Fibroblast of lung (primary cell): ENCODE measurements around the gene SOX2. TPM values are rescaled to one million over a fixed set of nuclear protein-coding genes. Genes with fewer than 3 reads are reported as not detected.

Source experiments
- DNase-seq, 2 donors: peaks; one replicate each; pipeline versions ENCODE4 v3.0.0 to v3.0.0-alpha.2; 2010; ENCODE audit warnings: low read depth in 2 of 2
- H2AFZ ChIP-seq: 2 replicates; pipeline ENCODE4 v1.5.1; 2012; ENCODE audit warnings: low read length, control low read depth, inconsistent platforms
- H3K27ac ChIP-seq: 2 replicates; pipeline ENCODE4 v1.5.1; 2011; ENCODE audit warnings: low read length, control low read depth; ENCODE audit not compliant: insufficient read depth
- H3K27me3 ChIP-seq: 2 replicates; pipeline ENCODE4 v1.5.1; 2011; ENCODE audit warnings: mild to moderate bottlenecking, low read length; ENCODE audit not compliant: control insufficient read depth, insufficient read depth
- H3K36me3 ChIP-seq: 2 replicates; pipeline ENCODE4 v1.5.1; 2011; ENCODE audit warnings: low read length; ENCODE audit not compliant: control insufficient read depth, insufficient read depth
- H3K4me1 ChIP-seq: 2 replicates; pipeline ENCODE4 v1.5.1; 2011; ENCODE audit warnings: low read length; ENCODE audit not compliant: control insufficient read depth, insufficient read depth; ENCODE audit errors: extremely low read depth
- H3K4me2 ChIP-seq: 2 replicates; pipeline ENCODE4 v1.5.1; 2011; ENCODE audit warnings: low read length, control low read depth; ENCODE audit not compliant: insufficient read depth; ENCODE audit errors: extremely low read depth
- H3K4me3 ChIP-seq, 4 experiments: fragments of 200-600 bp in 1 of 4; sonication (generic) in 1 of 4; replicated peaks in 1 of 4; 2 replicates each; pipeline ENCODE4 v1.5.1; 2011 to 2016; ENCODE audit warnings: low read length in 4 of 4, low read depth in 3 of 4, mild to moderate bottlenecking in 3 of 4, control low read depth in 2 of 4, inconsistent platforms in 1 of 4, mixed read lengths in 1 of 4; ENCODE audit not compliant: insufficient read depth in 1 of 4; ENCODE audit errors: control extremely low read depth in 1 of 4
- H3K79me2 ChIP-seq: 2 replicates; pipeline ENCODE4 v1.5.1; 2012; ENCODE audit warnings: mild to moderate bottlenecking, low read length, inconsistent platforms; ENCODE audit not compliant: control insufficient read depth, insufficient read depth
- H3K9ac ChIP-seq: 2 replicates; pipeline ENCODE4 v1.5.1; 2011; ENCODE audit warnings: mild to moderate bottlenecking, low read length, control low read depth; ENCODE audit not compliant: insufficient read depth
- H3K9me3 ChIP-seq: 2 replicates; pipeline ENCODE4 v1.5.1; 2012; ENCODE audit warnings: low read depth, low read length; ENCODE audit not compliant: control insufficient read depth, insufficient read depth
- H4K20me1 ChIP-seq: 2 replicates; pipeline ENCODE4 v1.5.1; 2011; ENCODE audit warnings: low read length; ENCODE audit not compliant: control insufficient read depth, insufficient read depth; ENCODE audit errors: extremely low read depth
- CTCF ChIP-seq, 2 donors: IDR thresholded peaks in 1 of 2; conservative IDR thresholded peaks in 1 of 2; 1 replicate in 1 of 2; 2 replicates in 1 of 2; pipeline ENCODE4 v1.5.1; 2011 to 2012; ENCODE audit warnings: low read length in 2 of 2, control low read depth in 1 of 2, inconsistent platforms in 1 of 2, low read depth in 1 of 2, mild to moderate bottlenecking in 1 of 2
- EZH2 ChIP-seq: IDR thresholded peaks from 2 replicates; pipeline ENCODE4 v1.5.1; 2012; ENCODE audit warnings: low read length, control low read depth, mild to moderate bottlenecking; ENCODE audit errors: missing control alignments
- polyA plus RNA-seq, 2 donors: library from polyadenylated mRNA; depleted of rRNA in 1 of 2; stranded (reverse) in 1 of 2; unstranded in 1 of 2; fragments of >200 nt; gene quantifications; 2 replicates each; pipeline ENCODE4 v1.2.1, GENCODE V29; 2011 to 2012; ENCODE audit warnings: missing spikeins in 1 of 2
- total RNA-seq: library from RNA; depleted of rRNA; stranded (reverse); fragments of >200 nt; gene quantifications from 2 replicates; pipeline ENCODE4 v1.2.1, GENCODE V29; 2014

The SOX2 gene
- total and polyA plus RNA-seq, 2 donors (not counting 1 experiment from before 2014, with no cell fraction given), result not detected

GRCh38 chr3:181710345-181711291, 1.1 kb upstream of the SOX2 start:
- Histone ChIP-seq H2AFZ (no peak overlapping the region), H3K9me3 (no peaks in the 10 kb centered on the region), H4K20me1 (no peaks in the 10 kb centered on the region), H3K27ac (no peak overlapping the region), H3K9ac (no peak overlapping the region), H3K4me3 (no peak overlapping the region), H3K27me3 (peaks cover 40% of the 10 kb centered on the region), H3K4me1 (no peaks in the 10 kb centered on the region), H3K4me2 (peak overlapping the region; percentile 44), H3K36me3 (no peaks in the 10 kb centered on the region), H3K79me2 (no peaks in the 10 kb centered on the region)
- TF ChIP-seq EZH2, result peak; percentile 71
- no peak for TF ChIP-seq CTCF (conservative IDR thresholded peaks at IDR 0.05 in 1 of 2, IDR thresholded peaks at IDR 0.05 in 1 of 2; ENCODE audit: low read depth in 1 of 2, low read length in 2 of 2)
- DNase-seq, result peak in 1 of 2 donors; percentile 67

- DNase-seq, result no peak
- H3K27me3 ChIP-seq, result peaks cover 41% of the 10 kb centered on the region
- no peaks in the 10 kb centered on the region for H3K79me2 ChIP-seq
- H3K9ac ChIP-seq, result no peak overlapping the region
- H2AFZ ChIP-seq, result no peak overlapping the region
- no peak overlapping the region for H3K4me2 ChIP-seq
- no peaks in the 10 kb centered on the region for H3K4me1 ChIP-seq
- H3K9me3 ChIP-seq, result no peaks in the 10 kb centered on the region
- peak overlapping the region in 1 of 4 experiments; percentile 46 for H3K4me3 ChIP-seq
- TF ChIP-seq CTCF (conservative IDR thresholded peaks at IDR 0.05 in 1 of 2, IDR thresholded peaks at IDR 0.05 in 1 of 2; ENCODE audit: low read depth in 1 of 2, low read length in 2 of 2) (no peak), EZH2 (no peak)
- H3K27ac ChIP-seq, result no peak overlapping the region
- no peaks in the 10 kb centered on the region for H4K20me1 ChIP-seq
- H3K36me3 ChIP-seq, result no peaks in the 10 kb centered on the region
Observed at GRCh38 chr3:181712226-181712552, 464 bp downstream of the SOX2 start.

GRCh38 chr3:181712553-181713279, 991 bp downstream of the SOX2 start:
- peaks cover 41% of the 10 kb centered on the region for H3K27me3 ChIP-seq
- peak in 1 of 2 donors; percentile 76 for DNase-seq
- no peak overlapping the region for H3K27ac ChIP-seq
- no peak overlapping the region for H3K9ac ChIP-seq
- no peak for TF ChIP-seq CTCF (conservative IDR thresholded peaks at IDR 0.05 in 1 of 2, IDR thresholded peaks at IDR 0.05 in 1 of 2; ENCODE audit: low read depth in 1 of 2, low read length in 2 of 2)
- peak; percentile 99 for TF ChIP-seq EZH2
- H3K36me3 ChIP-seq, result no peaks in the 10 kb centered on the region
- no peaks in the 10 kb centered on the region for H3K79me2 ChIP-seq
- H3K4me2 ChIP-seq, result no peak overlapping the region
- H3K4me3 ChIP-seq, result peak overlapping the region in 1 of 4 experiments; percentile 20
- H2AFZ ChIP-seq, result no peak overlapping the region
- no peaks in the 10 kb centered on the region for H3K4me1 ChIP-seq
- no peaks in the 10 kb centered on the region for H3K9me3 ChIP-seq
- H4K20me1 ChIP-seq, result peaks cover 2% of the 10 kb centered on the region
